Left cardiac atrium (tissue), 4 donors: ENCODE data around the gene XAGE5. TPM values are rescaled to one million over a fixed set of nuclear protein-coding genes. Genes with fewer than 3 reads are reported as not detected.
"Not testable (repeated sequence)": the region's sequence is repeated elsewhere in the genome, so short reads cannot be mapped to it uniquely, and the experiment has no call there.

Experiments used
- ATAC-seq, 2 donors: fragments of 200-7000 bp; cut with Tn5 transposase; one replicate each; pipeline ENCODE4 v1.9.1; 2020; ENCODE audit warnings: mild to moderate bottlenecking in 2 of 2, moderate library complexity in 2 of 2
- DNase-seq: peaks from one replicate; pipeline ENCODE4 v3.0.0-alpha.2; 2020
- intact Hi-C, 2 donors: fragments of 100-400 bp; cut with DNase I; formaldehyde crosslinking; loops; one replicate each; pipeline versions ENCODE4 v1.14.1 to v1.15.1; 2022 to 2023
- long read RNA-seq: library from polyadenylated mRNA; unstranded; transcript quantifications from one replicate; pipeline ENCODE4 v2.0.0, GENCODE V29; 2021
- total RNA-seq, 2 donors: library from RNA; stranded (reverse); fragmentation: NEBNext Ultra II Directional; extraction: Animal tissue kit (Norgen Biotek cat#: 25700); gene quantifications; one replicate each; pipeline ENCODE4 v1.2.1, GENCODE V29; 2021
- donor health status: DM: no; HTN: yes; CAD: no.
- donor health status: DM: no; HTN: yes; CAD: no; lungs with severe emphysema.
- donor health status: DM: yes; HTN: yes; CAD: no.
- donor health status: Dilated cardiomyopathy.

Gene XAGE5
- total RNA-seq, result not detected
- long read RNA-seq, result 0 reads

GRCh38 chrX:52811065-52811625, at the start of gene XAGE5:
XAGE5 (plus strand) TSS chrX:52811287; CDS start chrX:52812567, 1,280 bp downstream.
- no peak for ATAC-seq
- no peak for DNase-seq
- intact Hi-C loops, result no loop called here

GRCh38 chrX:52765983-52766382, 45.1 kb upstream of the XAGE5 start:
- DNase-seq, intact Hi-C loops, ATAC-seq: not testable (repeated sequence)

DNA sequence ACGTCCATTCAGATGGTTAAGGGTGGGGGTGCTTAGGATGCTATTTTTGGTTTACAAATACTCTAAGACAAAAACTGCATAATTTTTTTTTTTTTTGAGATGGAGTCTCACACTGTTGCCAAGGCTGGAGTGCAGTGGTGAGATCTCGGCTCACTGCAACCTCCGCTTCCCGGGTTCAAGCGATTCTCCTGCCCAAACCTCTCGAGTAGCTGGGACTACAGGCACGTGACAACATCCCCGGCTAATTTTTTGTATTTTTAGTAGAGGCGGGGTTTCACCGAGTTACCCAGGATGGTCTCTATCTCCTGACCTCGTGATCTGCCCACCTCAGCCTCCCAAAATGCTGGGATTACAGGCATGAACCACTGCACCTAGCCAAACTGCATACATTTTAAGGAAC, 37.6 kb upstream of the XAGE5 start:
- intact Hi-C loops, ATAC-seq, DNase-seq: not testable (repeated sequence)

DNA sequence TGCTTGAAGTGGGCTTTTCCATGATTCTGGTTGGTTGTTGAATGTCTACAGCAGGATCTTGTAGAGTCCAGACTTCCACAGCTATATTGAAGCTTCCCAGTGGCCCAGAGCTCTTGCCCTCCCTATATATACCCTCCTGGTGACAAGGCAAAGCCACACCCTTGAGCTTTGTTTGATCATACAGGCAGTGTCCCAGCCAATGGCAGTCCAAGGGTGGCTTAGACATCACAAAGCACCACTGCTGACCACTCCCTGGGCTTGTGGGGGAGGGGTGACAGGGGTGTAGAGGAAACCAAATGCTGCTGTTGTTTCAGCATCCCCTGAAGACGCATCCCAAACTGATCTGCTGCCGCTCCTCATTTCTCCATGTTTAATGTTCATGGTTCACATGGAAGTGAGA, 13.8 kb upstream of the XAGE5 start, which contains the start of gene SPANXN5:
Gene SPANXN5 (minus strand): TSS at position 101 of the 400 bp plus-strand sequence. CDS start 79 bp downstream, at position 22.
- DNase-seq, ATAC-seq, intact Hi-C loops: not testable (repeated sequence)

DNA sequence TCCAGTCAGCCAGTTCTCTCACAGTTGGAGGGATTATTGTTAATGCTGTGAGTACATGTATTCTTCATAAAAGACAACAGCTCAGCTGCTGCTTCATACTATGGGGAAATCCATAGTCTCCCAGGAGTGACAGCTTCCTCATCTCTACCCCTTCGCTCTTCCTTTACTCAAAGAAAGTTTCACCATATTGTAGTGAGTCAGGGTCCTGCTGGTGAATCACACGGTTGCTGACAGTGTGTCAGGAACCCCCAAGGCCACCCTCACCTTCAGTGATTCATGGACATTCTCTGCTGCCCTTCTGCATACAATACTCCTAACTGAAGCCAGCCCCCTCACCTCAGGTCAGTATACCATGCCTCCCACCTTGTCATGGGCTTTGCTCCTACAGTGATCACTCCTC, 6.2 kb upstream of the XAGE5 start:
- ATAC-seq, intact Hi-C loops, DNase-seq: not testable (repeated sequence)

GRCh38 chrX:52819788-52820187, 8.7 kb downstream of the XAGE5 start:
- intact Hi-C loops, result no loop called here

GRCh38 chrX:52821079-52821760, 10.1 kb downstream of the XAGE5 start:
- no peak for ATAC-seq
- no peak for DNase-seq
- intact Hi-C loops, result no loop called here

More at GRCh38 chrX:52819788-52820187, 8.7 kb downstream of the XAGE5 start:
- ATAC-seq, result no peak
- DNase-seq, result no peak

- DNase-seq (no peak), ATAC-seq (no peak)
- intact Hi-C loops, result no loop called here
Observed at GRCh38 chrX:52824608-52825007, 13.5 kb downstream of the XAGE5 start.

- no peak for ATAC-seq
- DNase-seq, result no peak
- intact Hi-C loops, result no loop called here
Observed at GRCh38 chrX:52830551-52830950, 19.5 kb downstream of the XAGE5 start.

GRCh38 chrX:52839137-52839536, 28.1 kb downstream of the XAGE5 start:
- DNase-seq, result no peak
- no peak for ATAC-seq
- intact Hi-C loops, result no loop called here

GRCh38 chrX:52843619-52844018, 32.5 kb downstream of the XAGE5 start:
- not testable (repeated sequence) for DNase-seq

GRCh38 chrX:52852110-52852860, 41.2 kb downstream of the XAGE5 start:
- intact Hi-C loops, result no loop called here
- DNase-seq (no peak), ATAC-seq (no peak)

More at GRCh38 chrX:52843619-52844018, 32.5 kb downstream of the XAGE5 start:
- intact Hi-C loops, ATAC-seq: not testable (repeated sequence)

GRCh38 chrX:52856991-52857525, 46.0 kb downstream of the XAGE5 start:
- DNase-seq, ATAC-seq, intact Hi-C loops: not testable (repeated sequence)

DNA sequence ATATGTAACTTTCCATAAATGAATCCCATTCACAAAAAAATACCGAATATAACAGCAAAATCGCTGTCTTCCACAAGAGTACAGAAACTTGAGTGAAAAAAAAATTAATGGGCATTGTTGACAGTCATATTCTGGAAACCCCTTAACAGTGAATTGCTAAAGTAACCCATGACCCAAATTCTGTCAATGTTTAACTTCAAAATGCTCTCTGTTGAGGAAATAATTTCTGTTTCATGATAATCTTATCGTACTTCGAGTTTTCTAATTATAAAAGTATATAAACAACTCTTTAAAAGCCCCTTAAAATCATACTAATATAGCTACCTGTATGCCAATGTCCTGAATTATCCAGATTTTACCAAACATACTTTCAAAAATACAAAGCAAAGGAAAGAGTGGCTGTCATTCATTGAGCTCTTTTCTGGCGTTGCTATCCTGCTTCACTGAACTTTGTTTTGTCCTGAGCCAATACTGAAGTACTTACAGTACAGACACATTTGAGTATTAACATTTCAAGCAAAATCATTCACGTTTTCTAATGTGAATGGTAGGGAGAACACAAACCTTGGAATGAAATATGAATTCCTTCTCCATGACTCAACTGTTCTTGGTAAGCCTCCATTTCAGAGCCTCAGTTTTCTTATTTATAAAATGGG, 54.4 kb downstream of the XAGE5 start:
- ATAC-seq, result no peak
- no peak for DNase-seq
- intact Hi-C loops, result no loop called here

Other genes starting within 250 kb of the XAGE5 start
- gene SSX7, start 156.4 kb upstream of the XAGE5 start, total RNA-seq, result not detected
- gene SSX2, start 104.1 kb upstream of the XAGE5 start, total RNA-seq, result not detected
- not detected for gene SSX2B, start 60.0 kb upstream of the XAGE5 start, total RNA-seq
- not detected for gene SPANXN5, start 13.9 kb upstream of the XAGE5 start, total RNA-seq
- gene XAGE3, start 56.8 kb downstream of the XAGE5 start, total RNA-seq, result not detected
- gene FAM156B, start 86.0 kb downstream of the XAGE5 start, total RNA-seq, result 10 to 100 TPM; 12.1 to 12.6 TPM
- gene FAM156A, start 147.2 kb downstream of the XAGE5 start, total RNA-seq, result 10 to 100 TPM in 1 of 2 donors, 1 to 10 TPM in 1; 9.9 to 14.2 TPM
- 1 to 10 TPM; 1.3 to 2.8 TPM for gene GPR173, start 237.5 kb downstream of the XAGE5 start, total RNA-seq